HG03060 (cell line): ENCODE results near the gene ZNF853.

ENCODE experiments used
- ATAC-seq: cut with Tn5 transposase; IDR thresholded peaks from one replicate; pipeline ENCODE4 v1.9.1; 2021; ENCODE audit warnings: low read depth, moderate number of reproducible peaks; ENCODE audit not compliant: unreplicated experiment

ZNF853 gene

DNA sequence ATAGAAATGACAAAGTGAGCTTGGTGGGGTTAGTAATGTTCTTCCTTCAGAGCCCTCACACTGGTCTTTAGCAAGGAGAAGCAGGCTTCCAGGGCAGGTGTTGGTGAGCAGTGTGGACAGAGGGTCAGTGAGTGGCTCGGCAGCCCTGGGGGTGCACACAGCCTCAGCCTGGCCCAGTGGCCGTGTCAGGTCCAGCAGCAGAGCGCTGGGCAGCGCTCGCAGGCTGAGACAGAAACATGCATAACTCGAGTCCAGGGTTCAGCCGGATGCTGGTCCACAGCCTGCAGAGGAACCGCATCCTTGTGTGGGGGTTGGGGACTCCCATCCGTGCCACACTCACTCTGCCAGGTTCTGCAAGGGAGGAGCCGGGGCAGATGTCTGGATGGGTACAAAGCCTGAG lies 11.0 kb upstream of the ZNF853 start:
- no peak for ATAC-seq

DNA sequence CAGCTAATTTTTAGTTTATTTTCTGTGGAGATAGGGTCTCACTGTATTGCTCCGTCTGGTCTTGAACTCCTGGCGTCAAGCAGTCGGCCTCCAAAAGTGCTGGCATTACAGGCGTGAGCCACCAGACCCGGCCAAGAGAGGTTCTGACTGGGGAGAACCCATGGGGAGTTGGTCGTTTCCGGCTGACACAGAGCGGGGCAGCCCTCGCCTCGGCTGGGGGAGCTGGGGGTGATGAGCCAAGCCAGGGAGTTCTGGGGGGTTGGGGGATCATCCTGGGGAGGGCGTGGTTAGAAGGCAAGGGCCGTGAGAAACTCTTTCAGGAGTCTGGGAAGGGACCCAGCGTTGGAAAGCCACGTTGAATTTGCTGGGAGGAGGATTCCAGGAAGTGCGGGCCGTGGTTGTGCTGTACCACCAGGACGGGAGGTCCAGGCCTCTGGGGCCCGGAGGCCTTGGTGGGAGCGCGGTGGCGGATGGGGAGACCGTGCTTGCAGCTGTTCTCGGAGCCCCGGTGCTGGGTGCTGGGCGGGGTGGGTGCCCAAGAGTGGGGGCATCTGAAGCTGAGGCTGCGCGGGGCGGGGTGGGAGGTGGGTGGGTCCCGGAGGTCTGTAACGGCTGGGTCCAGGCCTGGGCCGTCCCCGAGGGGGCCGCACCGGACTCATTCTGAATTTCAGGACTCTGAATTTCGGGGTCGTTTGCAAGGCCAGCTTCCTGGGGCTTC lies 8.4 kb upstream of the ZNF853 start:
- no peak for ATAC-seq

DNA sequence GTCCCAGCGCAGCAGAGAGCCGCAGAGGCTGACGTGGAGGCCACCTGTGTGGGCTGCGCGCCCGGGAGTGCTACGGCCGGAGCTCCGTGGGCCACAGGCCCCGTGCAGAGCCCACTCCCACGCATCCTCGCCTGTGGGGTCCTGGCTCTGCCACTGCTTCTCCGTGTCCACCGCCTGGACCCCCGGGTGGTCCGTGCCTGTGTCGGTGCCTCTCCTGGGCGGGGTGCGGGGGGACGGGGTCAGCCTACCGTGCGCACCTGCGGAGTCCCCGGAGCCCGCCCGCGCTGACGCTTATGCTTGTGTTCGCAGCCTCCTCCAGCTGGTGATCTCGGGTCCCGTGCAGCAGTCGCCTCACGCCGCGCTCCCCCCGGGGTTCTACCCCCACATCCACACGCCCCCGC lies 7.8 kb upstream of the ZNF853 start:
- no peak for ATAC-seq

DNA sequence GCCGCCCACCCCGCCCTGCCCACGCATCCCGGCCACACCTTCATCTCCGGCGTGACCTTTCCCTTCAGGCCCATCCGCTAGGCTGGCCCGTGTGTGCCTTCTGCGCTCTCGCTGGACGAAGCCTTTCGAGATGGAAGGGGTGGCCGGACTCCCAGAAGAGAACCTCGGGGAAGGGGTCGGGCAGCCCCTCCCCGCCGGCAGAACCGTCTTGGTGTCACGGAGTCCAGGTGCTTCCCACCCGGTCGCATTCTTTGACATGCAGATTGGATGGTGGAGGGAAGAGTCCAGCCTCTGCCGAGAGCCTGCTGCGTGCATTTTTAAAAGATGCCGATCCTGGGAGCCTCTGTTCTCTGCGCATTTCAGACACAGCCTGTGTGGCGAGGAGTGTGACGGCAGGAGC lies 7.3 kb upstream of the ZNF853 start:
- no peak for ATAC-seq

DNA sequence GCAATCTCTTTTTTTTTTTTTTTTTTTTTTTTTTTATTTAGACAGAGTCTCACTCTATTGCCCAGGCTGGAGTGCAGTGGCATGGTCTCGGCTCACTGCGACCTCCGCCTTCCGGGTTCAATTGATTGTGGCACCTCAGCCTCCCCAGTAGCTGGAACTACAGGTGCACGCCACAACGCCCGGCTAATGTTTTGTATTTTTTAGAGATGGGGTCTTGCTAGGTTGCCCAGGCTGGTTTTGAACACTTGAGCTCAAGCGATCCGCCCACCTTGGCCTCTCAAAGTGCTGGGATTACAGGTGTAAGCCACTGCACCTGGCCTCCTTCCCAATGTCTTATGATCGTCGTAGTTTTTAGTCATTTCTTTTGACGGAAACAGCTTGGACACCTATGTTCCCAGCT lies 6.6 kb upstream of the ZNF853 start:
- ATAC-seq, result no peak

DNA sequence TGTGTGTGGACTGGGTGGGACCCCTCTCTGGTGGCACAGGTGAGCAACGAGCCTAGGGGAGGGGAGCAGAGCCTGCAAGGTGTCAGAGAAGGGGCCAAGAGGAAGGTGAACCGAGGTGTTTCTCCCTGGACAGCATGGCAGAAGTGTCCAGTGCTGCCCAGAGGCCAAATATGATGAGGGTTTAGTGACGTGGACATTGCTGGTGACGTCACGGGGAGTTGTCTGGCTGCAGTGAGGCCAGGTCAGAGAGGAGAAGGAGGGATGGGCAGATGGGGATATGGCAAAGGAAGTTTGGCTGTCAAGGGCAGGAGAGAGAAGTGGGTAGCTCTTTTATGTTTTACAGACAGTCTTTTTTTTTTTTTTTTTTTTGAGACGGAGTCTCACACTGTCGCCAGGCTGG lies 2.6 kb upstream of the ZNF853 start:
- no peak for ATAC-seq

DNA sequence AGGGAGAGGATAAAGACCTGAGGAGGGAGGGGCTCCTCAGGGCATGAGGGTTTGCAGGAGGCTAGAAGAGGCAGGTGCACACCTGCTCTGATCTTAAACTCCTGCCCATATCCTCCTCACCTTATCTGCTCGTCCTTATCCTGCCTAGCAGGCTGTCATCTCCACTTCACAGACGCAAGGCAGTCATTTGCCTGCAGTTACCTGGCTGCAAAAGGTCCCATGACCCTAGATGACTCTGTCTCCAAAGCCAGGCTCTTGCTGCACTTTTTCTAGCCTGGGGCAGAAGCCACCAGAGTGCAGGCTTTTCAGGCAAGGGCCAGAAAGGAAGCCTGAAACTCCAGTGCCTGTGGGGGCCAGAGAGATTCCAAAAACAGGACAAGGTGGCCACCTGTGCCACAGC lies 1.7 kb upstream of the ZNF853 start:
- ATAC-seq, result no peak

DNA sequence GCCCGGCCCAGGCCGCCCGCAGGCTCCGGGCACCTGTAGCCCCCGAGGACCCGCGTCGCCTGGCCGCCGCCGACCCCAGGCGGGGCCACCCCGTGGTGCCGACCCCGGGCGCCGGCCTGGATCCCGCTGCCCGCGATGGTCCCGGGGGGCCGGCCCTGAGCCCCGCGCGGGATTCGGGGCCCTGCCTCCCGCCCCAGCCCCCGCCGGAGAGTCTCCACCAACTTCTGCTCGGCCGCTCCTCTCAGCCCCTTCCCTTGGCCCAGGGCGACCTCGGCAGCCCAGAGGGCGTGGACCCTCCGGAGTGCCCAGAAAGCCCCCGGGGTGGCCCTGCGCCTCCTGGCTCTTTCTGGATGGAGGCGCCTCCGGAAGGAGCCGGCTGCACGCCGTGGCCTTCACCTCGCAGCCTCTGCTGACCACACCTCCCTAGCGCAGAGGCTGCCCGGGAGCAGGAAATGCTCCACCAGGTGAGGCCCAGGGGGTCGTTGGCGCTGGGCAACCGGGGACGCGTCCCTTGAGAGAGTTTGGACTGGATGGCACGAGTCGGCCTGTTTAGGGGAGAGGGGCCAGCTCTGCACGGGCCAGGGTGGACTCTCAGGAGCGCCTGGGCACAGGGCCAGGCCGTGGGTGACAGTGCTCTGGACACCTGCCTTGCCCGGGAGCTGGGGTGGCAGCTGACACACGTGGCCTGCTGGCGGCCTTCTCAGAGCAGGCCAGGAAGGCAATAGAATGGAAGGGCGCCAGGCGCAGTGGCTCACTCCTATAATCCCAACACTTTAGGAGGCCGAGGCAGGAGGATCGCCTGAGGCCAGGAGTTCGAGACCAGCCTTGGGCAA lies 529 bp downstream of the ZNF853 start:
- no peak for ATAC-seq

DNA sequence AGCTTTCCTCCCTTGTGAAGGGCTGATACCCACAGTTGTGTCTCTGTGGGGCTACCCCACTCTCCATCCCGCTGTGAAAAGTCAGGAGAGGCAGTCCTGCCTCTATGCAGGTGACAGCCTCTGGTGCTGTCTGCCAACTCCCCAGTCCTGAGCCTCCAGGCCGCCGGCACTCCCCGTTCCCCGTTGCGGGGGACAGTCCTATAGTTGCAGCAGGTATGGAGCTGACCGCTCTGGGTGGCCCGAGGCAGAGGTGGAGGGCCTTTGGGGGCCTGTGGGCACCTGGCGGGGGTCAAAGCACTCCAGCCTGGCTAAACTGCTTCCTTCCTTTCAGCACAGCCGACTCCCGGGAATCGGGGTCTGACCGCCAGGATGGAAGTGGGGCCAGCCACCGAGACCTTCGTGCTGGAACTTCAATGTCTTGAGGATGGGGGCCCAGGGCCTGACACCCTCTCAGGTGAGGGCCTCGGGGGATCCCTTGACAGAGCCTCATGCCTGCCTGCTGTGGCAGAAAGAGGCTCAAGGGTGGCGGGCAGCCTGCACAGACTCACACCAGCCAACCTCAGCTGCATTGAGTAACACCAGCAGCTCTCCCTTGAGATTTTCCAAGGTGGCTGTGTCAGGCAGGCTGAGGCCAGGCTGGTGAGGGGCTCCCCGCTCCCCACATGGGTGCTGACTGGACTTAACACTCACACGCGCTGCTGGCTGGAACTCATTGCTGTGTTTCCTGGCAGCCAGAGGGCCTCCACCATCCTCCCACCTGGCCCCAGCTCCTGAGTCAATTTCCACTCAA lies 1.6 kb downstream of the ZNF853 start:
- ATAC-seq, result no peak

DNA sequence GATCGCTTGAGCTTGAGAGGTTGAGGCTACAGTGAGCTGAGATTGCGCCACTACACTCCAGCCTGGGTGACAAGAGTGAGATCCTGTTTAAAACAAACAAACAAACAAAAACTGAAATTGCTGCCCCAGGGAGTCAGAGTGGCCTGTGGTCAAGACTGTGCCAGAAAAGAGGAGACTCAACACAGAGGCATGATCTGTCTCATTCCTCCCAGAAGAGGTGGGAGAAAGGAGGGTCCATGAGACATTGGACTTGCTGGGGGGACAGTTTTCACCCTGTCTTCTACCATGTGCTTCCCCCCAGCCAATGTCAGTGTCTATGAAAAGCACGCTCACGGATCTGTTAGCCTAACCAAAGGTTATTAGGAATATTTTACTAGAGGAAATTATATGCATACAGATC lies 3.2 kb downstream of the ZNF853 start:
- ATAC-seq, result no peak

DNA sequence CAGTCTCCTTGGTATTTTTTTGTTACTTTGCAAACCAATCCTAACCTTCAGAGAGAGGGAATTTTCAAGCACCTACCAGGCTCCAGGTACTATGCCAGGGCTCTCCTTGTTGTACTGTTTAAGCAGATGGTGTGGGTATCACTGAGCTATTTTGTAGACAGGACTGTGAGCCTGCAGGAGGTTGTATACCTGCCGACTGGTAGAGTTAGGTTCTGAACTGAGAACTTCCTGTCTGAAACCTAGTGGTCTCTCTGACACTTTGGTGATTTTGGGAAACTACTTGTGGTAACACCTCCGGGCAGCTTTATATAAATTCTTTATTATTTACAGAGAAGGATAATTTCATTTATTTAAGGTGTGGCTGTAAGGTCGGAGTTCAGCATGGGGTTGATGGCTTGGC lies 4.6 kb downstream of the ZNF853 start:
- ATAC-seq, result no peak

DNA sequence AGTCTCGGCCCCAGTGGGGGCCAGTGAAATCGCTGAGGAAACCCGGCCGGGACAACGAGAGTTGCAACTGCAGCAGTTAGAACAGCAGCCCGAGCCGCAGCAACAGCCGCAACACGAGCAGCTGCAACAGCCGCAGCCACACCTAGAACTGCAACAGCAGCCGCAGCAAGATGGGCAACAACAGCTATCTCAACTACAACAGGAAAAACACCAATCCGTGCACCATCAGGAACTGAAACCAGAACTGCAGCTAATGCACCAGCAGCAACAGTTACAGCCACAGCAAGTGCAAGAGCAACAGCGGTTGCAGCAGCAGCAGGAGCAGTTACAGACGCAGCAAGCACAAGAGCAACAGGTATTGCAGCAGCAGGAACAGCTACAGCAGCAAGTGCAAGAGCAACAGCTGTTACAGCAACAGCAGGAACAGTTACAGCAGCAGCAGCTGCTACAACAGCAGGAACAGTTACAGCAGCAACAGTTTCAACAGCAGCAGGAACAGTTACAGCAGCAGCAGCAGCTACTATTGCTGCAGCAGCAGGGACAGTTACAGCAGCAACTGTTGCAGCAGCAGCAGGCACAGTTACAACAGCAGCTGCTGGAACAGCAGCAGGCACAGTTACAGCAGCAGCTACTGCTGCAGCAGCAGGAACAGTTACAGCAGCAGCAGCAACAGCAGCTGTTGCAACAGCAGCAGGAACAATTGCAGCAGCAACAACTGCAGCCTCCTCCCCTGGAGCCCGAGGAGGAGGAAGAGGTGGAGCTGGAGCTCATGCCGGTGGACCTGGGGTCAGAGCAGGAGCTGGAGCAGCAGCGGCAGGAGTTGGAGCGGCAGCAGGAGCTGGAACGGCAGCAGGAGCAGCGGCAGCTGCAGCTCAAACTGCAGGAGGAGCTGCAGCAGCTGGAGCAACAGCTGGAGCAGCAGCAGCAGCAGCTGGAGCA lies 6.1 kb downstream of the ZNF853 start:
- no peak for ATAC-seq

DNA sequence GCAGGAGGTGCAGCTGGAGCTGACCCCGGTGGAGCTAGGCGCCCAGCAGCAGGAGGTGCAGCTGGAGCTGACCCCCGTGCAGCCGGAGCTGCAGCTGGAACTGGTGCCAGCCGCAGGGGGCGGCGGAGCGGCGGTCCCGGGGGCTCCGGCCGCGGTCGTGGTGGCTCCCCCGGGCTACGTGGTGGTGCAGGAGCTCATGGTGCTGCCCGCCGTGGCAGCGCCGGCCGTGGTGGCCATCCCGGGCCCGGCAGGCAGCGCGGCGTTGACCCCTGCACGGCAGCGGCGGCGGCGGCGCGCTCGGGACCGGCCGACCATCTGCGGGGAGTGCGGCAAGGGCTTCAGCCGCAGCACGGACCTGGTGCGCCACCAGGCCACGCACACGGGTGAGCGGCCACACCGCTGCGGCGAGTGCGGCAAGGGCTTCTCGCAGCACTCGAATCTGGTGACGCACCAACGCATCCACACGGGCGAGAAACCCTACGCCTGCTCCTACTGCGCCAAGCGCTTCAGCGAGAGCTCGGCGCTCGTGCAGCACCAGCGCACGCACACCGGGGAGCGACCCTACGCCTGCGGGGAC lies 6.8 kb downstream of the ZNF853 start:
- ATAC-seq, result no peak

DNA sequence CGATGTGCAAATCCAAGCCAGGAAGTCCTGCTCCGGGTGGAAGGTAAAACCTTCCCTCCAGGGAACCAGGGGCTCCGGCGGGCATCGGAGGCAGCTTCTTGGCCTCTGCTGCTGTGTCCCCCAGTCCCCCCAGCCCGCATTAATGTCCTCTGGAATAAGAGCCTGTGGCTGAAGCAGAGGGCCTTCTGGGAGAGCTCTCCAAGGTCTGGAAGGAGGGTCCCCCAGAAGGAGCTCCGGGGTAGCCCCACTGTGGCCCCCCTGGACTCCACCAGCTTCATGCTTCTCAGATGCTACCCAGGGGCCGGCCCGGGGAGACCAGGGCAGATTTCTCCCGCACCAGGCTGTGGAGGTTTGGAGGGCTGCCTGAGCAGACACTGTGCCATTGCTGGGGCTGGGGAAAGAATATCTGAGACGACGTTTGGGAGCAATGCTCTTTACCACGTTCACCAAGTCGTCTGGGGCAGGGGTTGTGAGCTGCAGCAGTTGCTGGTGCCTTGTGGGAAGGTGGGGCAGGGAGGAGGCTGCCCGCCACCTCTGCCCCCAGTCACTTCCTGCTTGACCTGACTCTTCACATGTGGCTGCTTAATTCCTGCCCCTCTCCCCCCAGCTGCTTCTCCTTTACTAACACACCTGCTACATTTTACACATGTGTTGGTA lies 8.3 kb downstream of the ZNF853 start:
- ATAC-seq, result no peak

DNA sequence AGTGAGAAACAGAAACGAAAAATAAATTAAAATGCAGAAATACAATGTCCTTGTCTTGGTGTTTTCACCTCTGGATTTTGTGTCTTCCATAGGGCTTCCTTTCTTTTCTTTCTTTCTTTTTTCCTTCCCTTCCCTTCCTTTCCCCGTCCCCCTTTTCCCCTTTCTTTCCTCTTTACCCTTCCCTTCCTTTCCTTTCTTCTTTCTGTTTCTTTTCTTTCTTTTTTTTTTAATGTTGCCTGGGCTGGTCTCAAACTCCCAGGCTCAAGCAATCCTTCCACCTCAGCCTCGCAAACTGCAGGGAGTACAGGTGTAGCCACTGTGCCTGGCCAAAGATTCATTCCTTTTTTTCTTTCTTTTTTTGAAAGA lies 8.8 kb downstream of the ZNF853 start:
- no peak for ATAC-seq

DNA sequence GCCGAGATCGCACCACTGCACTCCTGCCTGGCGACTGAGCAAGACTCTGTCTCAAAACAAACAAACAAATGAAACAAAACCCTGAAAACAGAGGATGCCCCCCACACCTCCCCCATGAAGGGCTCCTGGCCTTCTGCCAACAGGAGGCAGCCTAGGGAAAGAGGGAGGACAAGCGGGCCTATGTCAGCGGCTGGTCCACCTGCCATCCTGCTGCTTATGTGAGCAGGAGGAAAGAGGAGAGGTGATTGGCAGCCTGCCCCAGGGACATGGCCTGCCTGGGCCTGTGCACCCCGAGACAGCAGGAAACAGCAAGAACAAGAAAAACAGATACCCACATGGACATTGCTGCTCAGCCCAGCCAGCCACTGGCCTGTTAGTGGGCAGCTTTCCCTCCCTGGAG lies 12.6 kb downstream of the ZNF853 start:
- ATAC-seq, result no peak

DNA sequence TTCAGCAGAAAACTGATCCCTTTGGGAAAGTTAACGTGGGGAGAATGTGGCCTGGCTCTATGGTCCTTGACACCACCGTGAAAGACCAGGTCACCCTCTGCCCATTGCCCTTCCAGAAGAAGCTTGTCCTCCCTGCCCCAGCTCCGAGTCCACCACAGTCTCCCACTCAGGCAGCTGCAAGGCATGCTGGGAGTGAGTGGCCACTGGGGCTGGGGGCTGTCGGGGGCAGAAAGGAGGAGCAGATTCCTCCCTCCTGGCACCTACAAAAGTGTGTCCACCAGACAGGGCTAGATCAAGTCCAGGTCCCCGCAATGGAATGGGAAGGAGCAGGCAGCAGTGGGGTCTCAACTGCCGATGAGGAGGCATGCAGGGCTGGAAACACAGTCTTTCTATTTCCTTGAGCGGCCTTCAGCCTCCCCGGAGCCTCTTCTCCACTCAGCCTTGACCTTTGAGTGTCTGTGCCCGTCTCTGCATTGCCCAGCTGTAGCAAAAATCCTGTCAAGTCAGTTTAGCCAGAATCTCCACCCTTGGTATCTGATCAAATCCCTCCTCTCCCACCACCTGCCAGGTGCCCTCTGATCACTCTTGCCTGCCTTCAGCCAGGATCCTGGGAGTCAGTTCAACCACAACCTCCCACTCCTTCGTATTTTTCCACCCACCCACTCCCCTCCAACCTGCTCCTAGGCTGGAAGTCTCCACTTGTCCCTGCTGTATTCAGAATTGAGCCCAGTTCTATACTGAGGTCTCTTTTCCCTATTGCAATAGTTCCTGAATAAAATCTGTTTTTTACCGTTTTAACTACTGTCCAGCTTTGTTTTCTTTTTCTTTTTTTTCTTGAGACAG lies 14.8 kb downstream of the ZNF853 start:
- no peak for ATAC-seq

DNA sequence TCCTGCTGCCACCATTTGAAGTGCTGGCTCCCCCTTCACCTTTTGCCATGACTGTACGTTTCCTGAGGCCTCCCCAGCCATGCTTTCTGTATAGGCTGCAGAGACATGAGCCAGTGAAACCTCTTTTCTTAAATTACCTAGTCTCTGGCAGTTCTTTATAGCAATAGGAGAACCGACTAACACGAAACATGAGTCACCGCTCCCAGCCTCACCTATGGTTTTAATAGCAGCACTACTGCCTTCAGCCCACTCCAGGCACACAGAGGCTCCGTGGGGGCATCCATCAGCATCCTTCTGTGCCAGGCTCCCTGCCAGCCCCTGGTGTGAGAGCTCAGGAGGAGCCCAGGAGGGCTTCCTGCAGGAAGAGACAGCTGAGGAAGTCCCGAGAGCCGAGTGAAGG lies 16.2 kb downstream of the ZNF853 start:
- no peak for ATAC-seq

DNA sequence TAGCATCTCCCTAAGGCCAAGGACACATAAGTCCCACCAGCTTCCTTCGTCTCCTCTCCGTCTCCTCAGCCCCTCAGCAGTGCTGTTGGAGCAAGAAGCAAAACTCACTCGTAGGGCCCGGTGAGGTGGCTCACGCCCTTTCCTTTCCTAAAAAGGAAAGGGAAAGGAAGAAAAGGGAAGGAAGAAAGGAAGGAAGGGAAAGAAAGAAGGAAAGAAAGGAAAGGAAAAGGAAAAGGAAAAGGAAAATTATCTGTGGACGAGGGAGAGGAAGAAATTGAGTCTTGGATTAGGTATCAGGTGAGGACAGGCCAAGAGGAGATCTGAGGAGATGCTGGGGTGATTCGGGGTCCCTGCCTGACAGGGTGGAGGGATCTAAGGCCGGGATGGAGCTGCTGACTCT lies 18.6 kb downstream of the ZNF853 start:
- ATAC-seq, result no peak
